Measurements from ENCODE around the gene NOC4L. TPM values are rescaled to one million over a fixed set of nuclear protein-coding genes. Genes with fewer than 3 reads are reported as not detected.

NOC4L gene
- total RNA-seq, 1 experiment from 2014 or later: 39.6 TPM

- TF ChIP-seq CTCF (IDR thresholded peaks at IDR 0.05; ENCODE audit: insufficient read depth in 1 of 2, low read depth in 1 of 2, low read length in 1 of 2, severe bottlenecking in 1 of 2, unreplicated experiment in 1 of 2): no peak
- no peaks in the 10 kb centered on the region for H3K36me3 ChIP-seq (ENCODE audit: control insufficient read depth, insufficient read depth, low read length)
- H3K27ac Mint-ChIP-seq (ENCODE audit: unreplicated experiment): no peak overlapping the region
- H3K4me1 Mint-ChIP-seq (ENCODE audit: low read depth, unreplicated experiment): no peaks in the 10 kb centered on the region
- no peak for DNase-seq
- H3K4me3 ChIP-seq (ENCODE audit: low read depth, low read length): no peak overlapping the region
- no peaks in the 10 kb centered on the region; the same call in none of the 2 replicates for H3K27me3 ChIP-seq (replicated peaks; ENCODE audit: control insufficient read depth, insufficient read depth, low read length)
- no peaks in the 10 kb centered on the region for H3K4me1 ChIP-seq
- no peak overlapping the region for H3K4me3 Mint-ChIP-seq (ENCODE audit: unreplicated experiment)
- intact Hi-C loops (cut with micrococcal nuclease; ENCODE audit: unreplicated experiment): no loop called here
- H3K9me3 ChIP-seq: no peaks in the 10 kb centered on the region
- H3K9me3 Mint-ChIP-seq (ENCODE audit: unreplicated experiment): no peaks in the 10 kb centered on the region
- H3K27me3 Mint-ChIP-seq (ENCODE audit: insufficient read depth, unreplicated experiment): peaks cover 23% of the 10 kb centered on the region
- POLR2A ChIA-PET: no interaction called here
- CTCF ChIA-PET: no interaction called here
- H3K36me3 Mint-ChIP-seq (ENCODE audit: insufficient read depth, unreplicated experiment): no peaks in the 10 kb centered on the region
- BruUV-seq (replicated peaks): no TSS peak
Observed at GRCh38 chr12:132199526-132200319, 55.5 kb downstream of the NOC4L start.

GRCh38 chr12:132200800-132201199, 56.5 kb downstream of the NOC4L start:
- CTCF ChIA-PET: interaction anchor here (0.7 kb wide), 1 partner anchor 1437 kb away, joined by 3 read pairs; no protein-coding TSS in a partner anchor
- no peaks in the 10 kb centered on the region for H3K4me1 Mint-ChIP-seq (ENCODE audit: low read depth, unreplicated experiment)
- no peaks in the 10 kb centered on the region; the same call in none of the 2 replicates for H3K27me3 ChIP-seq (replicated peaks; ENCODE audit: control insufficient read depth, insufficient read depth, low read length)
- peaks cover 23% of the 10 kb centered on the region for H3K27me3 Mint-ChIP-seq (ENCODE audit: insufficient read depth, unreplicated experiment)
- H3K9me3 ChIP-seq: no peaks in the 10 kb centered on the region
- H3K4me3 Mint-ChIP-seq (ENCODE audit: unreplicated experiment): no peak overlapping the region
- intact Hi-C loops (cut with micrococcal nuclease; ENCODE audit: unreplicated experiment): no loop called here
- DNase-seq: no peak
- H3K4me1 ChIP-seq: no peaks in the 10 kb centered on the region
- no peaks in the 10 kb centered on the region for H3K9me3 Mint-ChIP-seq (ENCODE audit: unreplicated experiment)
- no TSS peak for BruUV-seq (replicated peaks)
- no peak overlapping the region for H3K4me3 ChIP-seq (ENCODE audit: low read depth, low read length)
- no peak overlapping the region for H3K27ac Mint-ChIP-seq (ENCODE audit: unreplicated experiment)
- TF ChIP-seq CTCF (IDR thresholded peaks at IDR 0.05; ENCODE audit: insufficient read depth in 1 of 2, low read depth in 1 of 2, low read length in 1 of 2, severe bottlenecking in 1 of 2, unreplicated experiment in 1 of 2): no peak
- POLR2A ChIA-PET: no interaction called here
- H3K36me3 ChIP-seq (ENCODE audit: control insufficient read depth, insufficient read depth, low read length): no peaks in the 10 kb centered on the region
- H3K36me3 Mint-ChIP-seq (ENCODE audit: insufficient read depth, unreplicated experiment): no peaks in the 10 kb centered on the region

GRCh38 chr12:132201391-132202120, 57.3 kb downstream of the NOC4L start:
- no peak for DNase-seq
- no peaks in the 10 kb centered on the region for H3K36me3 Mint-ChIP-seq (ENCODE audit: insufficient read depth, unreplicated experiment)
- H3K4me1 Mint-ChIP-seq (ENCODE audit: low read depth, unreplicated experiment): no peaks in the 10 kb centered on the region
- no peaks in the 10 kb centered on the region for H3K9me3 Mint-ChIP-seq (ENCODE audit: unreplicated experiment)
- no peaks in the 10 kb centered on the region for H3K9me3 ChIP-seq
- no TSS peak for BruUV-seq (replicated peaks)
- peaks cover 23% of the 10 kb centered on the region for H3K27me3 Mint-ChIP-seq (ENCODE audit: insufficient read depth, unreplicated experiment)
- no peaks in the 10 kb centered on the region for H3K4me1 ChIP-seq
- TF ChIP-seq CTCF (IDR thresholded peaks at IDR 0.05; ENCODE audit: insufficient read depth in 1 of 2, low read depth in 1 of 2, low read length in 1 of 2, severe bottlenecking in 1 of 2, unreplicated experiment in 1 of 2): no peak
- H3K27me3 ChIP-seq (replicated peaks; ENCODE audit: control insufficient read depth, insufficient read depth, low read length): no peaks in the 10 kb centered on the region; the same call in none of the 2 replicates
- H3K36me3 ChIP-seq (ENCODE audit: control insufficient read depth, insufficient read depth, low read length): no peaks in the 10 kb centered on the region
- H3K27ac Mint-ChIP-seq (ENCODE audit: unreplicated experiment): no peak overlapping the region
- ChIA-PET POLR2A (no interaction called here), CTCF (interaction anchor here (0.7 kb wide), 1 partner anchor 1438 kb away, joined by 3 read pairs; no protein-coding TSS in a partner anchor)
- intact Hi-C loops (cut with micrococcal nuclease; ENCODE audit: unreplicated experiment): no loop called here
- no peak overlapping the region for H3K4me3 Mint-ChIP-seq (ENCODE audit: unreplicated experiment)
- H3K4me3 ChIP-seq (ENCODE audit: low read depth, low read length): no peak overlapping the region

Other genes with a start within 250 kb of the NOC4L start
- gene ULK1, start 249.8 kb upstream of the NOC4L start, total RNA-seq (2022): 61.1 and 63.8 TPM in 2 replicates
- 65.6 and 71.9 TPM in 2 replicates for gene PUS1, start 215.2 kb upstream of the NOC4L start, total RNA-seq (2022)
- 60.5 and 63.0 TPM in 2 replicates for gene EP400, start 194.5 kb upstream of the NOC4L start, total RNA-seq (2022)
- gene DDX51, start 138 bp upstream of the NOC4L start, total RNA-seq (2022): 35.5 and 40.4 TPM in 2 replicates
- 0.21 and 0.45 TPM in 2 replicates for gene GALNT9, start 185.1 kb downstream of the NOC4L start, total RNA-seq (2022)

Data from Caco-2 (cell line).